HEK293 (cell line): ENCODE results near the gene BEST2.

Experiments
- EGR2 ChIP-seq: fragments of 450-650 bp; formaldehyde crosslinking; IDR thresholded peaks from 2 replicates; pipeline ENCODE4 v1.5.1; 2016; ENCODE audit warnings: low read depth, missing biosample characterization, missing genetic modification characterization
- GLI2 ChIP-seq: fragments of 450-650 bp; formaldehyde crosslinking; IDR thresholded peaks from 2 replicates; pipeline ENCODE4; 2017; ENCODE audit warnings: missing biosample characterization, missing genetic modification characterization, low read depth, borderline replicate concordance
- PRDM1 ChIP-seq: fragments of 450-650 bp; formaldehyde crosslinking; IDR thresholded peaks from 2 replicates; pipeline ENCODE4; 2016; ENCODE audit warnings: missing biosample characterization, missing genetic modification characterization
- PRDM4 ChIP-seq: fragments of 450-650 bp; formaldehyde crosslinking; IDR thresholded peaks from 2 replicates; pipeline ENCODE4 v1.5.1; 2017; ENCODE audit warnings: missing biosample characterization, missing genetic modification characterization
- SP7 ChIP-seq: fragments of 450-650 bp; formaldehyde crosslinking; IDR thresholded peaks from 2 replicates; pipeline ENCODE4 v1.5.1; 2016; ENCODE audit warnings: missing biosample characterization, missing genetic modification characterization
- ZBTB44 ChIP-seq: fragments of 450-650 bp; IDR thresholded peaks from 2 replicates; pipeline ENCODE4 v1.5.1; 2018; ENCODE audit warnings: missing biosample characterization, mild to moderate bottlenecking, missing genetic modification characterization
- ZFP3 ChIP-seq: fragments of 450-650 bp; formaldehyde crosslinking; IDR thresholded peaks from 2 replicates; pipeline ENCODE4 v1.5.1; 2016; ENCODE audit warnings: low read depth, missing biosample characterization, missing genetic modification characterization
- ZNF114 ChIP-seq: fragments of 450-650 bp; formaldehyde crosslinking; IDR thresholded peaks from 2 replicates; pipeline ENCODE4 v1.5.0; 2017; ENCODE audit warnings: missing biosample characterization, missing genetic modification characterization
- ZNF19 ChIP-seq: fragments of 450-650 bp; formaldehyde crosslinking; IDR thresholded peaks from 2 replicates; pipeline ENCODE4; 2016; ENCODE audit warnings: missing biosample characterization, missing genetic modification characterization, low read depth
- ZNF398 ChIP-seq: fragments of 450-650 bp; formaldehyde crosslinking; IDR thresholded peaks from 2 replicates; pipeline ENCODE4 v1.5.1; 2017; ENCODE audit warnings: missing biosample characterization, missing genetic modification characterization
- ZNF433 ChIP-seq: fragments of 450-650 bp; formaldehyde crosslinking; IDR thresholded peaks from 2 replicates; pipeline ENCODE4 v1.5.1; 2016; ENCODE audit warnings: missing biosample characterization, missing genetic modification characterization, low read depth
- ZNF518A ChIP-seq: fragments of 450-650 bp; formaldehyde crosslinking; conservative IDR thresholded peaks from 2 replicates; pipeline ENCODE4 v1.5.1; 2016; ENCODE audit warnings: low read depth, missing biosample characterization, missing genetic modification characterization
- ZNF530 ChIP-seq: fragments of 450-650 bp; formaldehyde crosslinking; IDR thresholded peaks from 2 replicates; pipeline ENCODE4 v1.5.1; 2016; ENCODE audit warnings: low read depth, missing biosample characterization, missing genetic modification characterization
- ZNF561 ChIP-seq: fragments of 450-650 bp; IDR thresholded peaks from 2 replicates; pipeline ENCODE4 v1.5.1; 2018; ENCODE audit warnings: missing biosample characterization, missing genetic modification characterization, borderline replicate concordance
- ZNF704 ChIP-seq: fragments of 450-650 bp; formaldehyde crosslinking; IDR thresholded peaks from 2 replicates; pipeline ENCODE4 v1.5.1; 2016; ENCODE audit warnings: missing biosample characterization, missing genetic modification characterization
- TF ChIP-seq, protein P1 (sequence below): fragments of 450-650 bp; formaldehyde crosslinking; IDR thresholded peaks from 2 replicates; pipeline ENCODE4 v1.5.1; 2016; ENCODE audit warnings: missing biosample characterization, missing genetic modification characterization
- TF ChIP-seq, protein P2 (sequence below): fragments of 450-650 bp; formaldehyde crosslinking; IDR thresholded peaks from 2 replicates; pipeline ENCODE4 v1.5.1; 2016; ENCODE audit warnings: missing biosample characterization, missing genetic modification characterization
- TF ChIP-seq, protein P3 (sequence below): fragments of 450-650 bp; formaldehyde crosslinking; optimal IDR thresholded peaks from 2 replicates; pipeline ENCODE3; 2016; ENCODE audit warnings: missing biosample characterization, mild to moderate bottlenecking, missing genetic modification characterization
- TF ChIP-seq, protein P4 (sequence below): fragments of 450-650 bp; formaldehyde crosslinking; IDR thresholded peaks from 2 replicates; pipeline ENCODE4 v1.5.1; 2016; ENCODE audit warnings: missing biosample characterization, missing genetic modification characterization

BEST2 gene

GRCh38 chr19:12793290-12794195 lies 42.0 kb downstream of the BEST2 start (continued):
- TF ChIP-seq, protein P1, sequence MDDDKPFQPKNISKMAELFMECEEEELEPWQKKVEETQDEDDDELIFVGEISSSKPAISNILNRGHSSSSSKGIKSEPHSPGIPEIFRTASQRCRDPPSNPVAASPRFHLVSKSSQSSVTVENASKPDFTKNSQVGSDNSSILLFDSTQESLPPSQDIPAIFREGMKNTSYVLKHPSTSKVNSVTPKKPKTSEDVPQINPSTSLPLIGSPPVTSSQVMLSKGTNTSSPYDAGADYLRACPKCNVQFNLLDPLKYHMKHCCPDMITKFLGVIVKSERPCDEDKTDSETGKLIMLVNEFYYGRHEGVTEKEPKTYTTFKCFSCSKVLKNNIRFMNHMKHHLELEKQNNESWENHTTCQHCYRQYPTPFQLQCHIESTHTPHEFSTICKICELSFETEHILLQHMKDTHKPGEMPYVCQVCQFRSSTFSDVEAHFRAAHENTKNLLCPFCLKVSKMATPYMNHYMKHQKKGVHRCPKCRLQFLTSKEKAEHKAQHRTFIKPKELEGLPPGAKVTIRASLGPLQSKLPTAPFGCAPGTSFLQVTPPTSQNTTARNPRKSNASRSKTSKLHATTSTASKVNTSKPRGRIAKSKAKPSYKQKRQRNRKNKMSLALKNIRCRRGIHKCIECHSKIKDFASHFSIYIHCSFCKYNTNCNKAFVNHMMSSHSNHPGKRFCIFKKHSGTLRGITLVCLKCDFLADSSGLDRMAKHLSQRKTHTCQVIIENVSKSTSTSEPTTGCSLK (tag by site-specific recombination): no peak
- TF ChIP-seq EGR2 (peak; percentile 86; the same call in 1 of the 2 replicates), ZNF530 (tag by site-specific recombination) (no peak), ZNF398 (tag by site-specific recombination) (peak; percentile 96), ZNF114 (no peak), ZNF518A (tag by site-specific recombination) (no peak), ZFP3 (tag by site-specific recombination) (no peak), ZNF561 (tag by site-specific recombination) (peak; percentile 38; the same call in 1 of the 2 replicates), ZBTB44 (no peak), PRDM1 (tag by site-specific recombination) (no peak), GLI2 (tag by site-specific recombination) (no peak), ZNF704 (tag by site-specific recombination) (no peak), PRDM4 (tag by site-specific recombination) (no peak), ZNF433 (tag by site-specific recombination) (no peak), SP7 (peak; percentile 29; the same call in 1 of the 2 replicates), ZNF19 (no peak)
- TF ChIP-seq, protein P2, sequence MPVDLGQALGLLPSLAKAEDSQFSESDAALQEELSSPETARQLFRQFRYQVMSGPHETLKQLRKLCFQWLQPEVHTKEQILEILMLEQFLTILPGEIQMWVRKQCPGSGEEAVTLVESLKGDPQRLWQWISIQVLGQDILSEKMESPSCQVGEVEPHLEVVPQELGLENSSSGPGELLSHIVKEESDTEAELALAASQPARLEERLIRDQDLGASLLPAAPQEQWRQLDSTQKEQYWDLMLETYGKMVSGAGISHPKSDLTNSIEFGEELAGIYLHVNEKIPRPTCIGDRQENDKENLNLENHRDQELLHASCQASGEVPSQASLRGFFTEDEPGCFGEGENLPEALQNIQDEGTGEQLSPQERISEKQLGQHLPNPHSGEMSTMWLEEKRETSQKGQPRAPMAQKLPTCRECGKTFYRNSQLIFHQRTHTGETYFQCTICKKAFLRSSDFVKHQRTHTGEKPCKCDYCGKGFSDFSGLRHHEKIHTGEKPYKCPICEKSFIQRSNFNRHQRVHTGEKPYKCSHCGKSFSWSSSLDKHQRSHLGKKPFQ (tag by site-specific recombination): no peak
- TF ChIP-seq, protein P3, sequence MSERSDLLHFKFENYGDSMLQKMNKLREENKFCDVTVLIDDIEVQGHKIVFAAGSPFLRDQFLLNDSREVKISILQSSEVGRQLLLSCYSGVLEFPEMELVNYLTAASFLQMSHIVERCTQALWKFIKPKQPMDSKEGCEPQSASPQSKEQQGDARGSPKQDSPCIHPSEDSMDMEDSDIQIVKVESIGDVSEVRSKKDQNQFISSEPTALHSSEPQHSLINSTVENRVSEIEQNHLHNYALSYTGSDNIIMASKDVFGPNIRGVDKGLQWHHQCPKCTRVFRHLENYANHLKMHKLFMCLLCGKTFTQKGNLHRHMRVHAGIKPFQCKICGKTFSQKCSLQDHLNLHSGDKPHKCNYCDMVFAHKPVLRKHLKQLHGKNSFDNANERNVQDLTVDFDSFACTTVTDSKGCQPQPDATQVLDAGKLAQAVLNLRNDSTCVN (tag by site-specific recombination): peak; percentile 94
- TF ChIP-seq, protein P4, sequence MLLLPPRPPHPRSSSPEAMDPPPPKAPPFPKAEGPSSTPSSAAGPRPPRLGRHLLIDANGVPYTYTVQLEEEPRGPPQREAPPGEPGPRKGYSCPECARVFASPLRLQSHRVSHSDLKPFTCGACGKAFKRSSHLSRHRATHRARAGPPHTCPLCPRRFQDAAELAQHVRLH (tag by site-specific recombination): no peak
